ENCODE data around the gene MALAT1. TPM values are rescaled to one million over a fixed set of nuclear protein-coding genes. Genes with fewer than 3 reads are reported as not detected.
A peak's percentile ranks its signal among the peaks of the same experiment; 100 is the strongest.

Gene MALAT1
- total and polyA plus RNA-seq, 2 of the 8 experiments (the other 6 are each of a cell fraction or from before 2014, with no cell fraction given) = 115 to 984 TPM

GRCh38 chr11:65497141-65498041 is 1.5 kb upstream of the MALAT1 start (continued):
- TF ChIP-seq KDM5A (IDR thresholded peaks at IDR 0.05; ENCODE audit: low read length) (no peak), TAF7 (optimal IDR thresholded peaks at IDR 0.05; ENCODE audit: borderline replicate concordance, low read depth, low read length) (peak; percentile 97), YY1 (IDR thresholded peaks at IDR 0.05; ENCODE audit: low read depth, low read length) (peak; percentile 93), POLR2AphosphoS5 (IDR thresholded peaks at IDR 0.05; ENCODE audit: low read depth, low read length) (peak; percentile 84), SRF (IDR thresholded peaks at IDR 0.05; ENCODE audit: low read depth, low read length) (no peak), ZNF274 (IDR thresholded peaks at IDR 0.05; ENCODE audit: borderline replicate concordance, extremely low read depth, low read length) (no peak), JUN (IDR thresholded peaks at IDR 0.05; ENCODE audit: low read depth, low read length) (peak; percentile 99), BACH1 (IDR thresholded peaks at IDR 0.05; ENCODE audit: low read length) (peak; percentile 84), EZH2 (IDR thresholded peaks at IDR 0.05; ENCODE audit: low read depth, low read length, severe bottlenecking) (no peak), USF2 (IDR thresholded peaks at IDR 0.05; ENCODE audit: low read length) (no peak), JUND (IDR thresholded peaks at IDR 0.05; ENCODE audit: low read length) (peak; percentile 37; the same call in 1 of the 2 replicates), CBX8 (IDR thresholded peaks at IDR 0.05; ENCODE audit: borderline replicate concordance, low read depth, low read length) (no peak), SP4 (IDR thresholded peaks at IDR 0.05; ENCODE audit: low read length) (no peak; the same call in 1 of the 2 replicates), CREB1 (IDR thresholded peaks at IDR 0.05) (peak; percentile 80), PHF8 (conservative IDR thresholded peaks at IDR 0.05; ENCODE audit: low read depth, low read length) (peak; percentile 48; the same call in 1 of the 2 replicates), RAD21 (IDR thresholded peaks at IDR 0.05 in 1 of 2, conservative IDR thresholded peaks at IDR 0.05 in 1 of 2; ENCODE audit: low read depth in 2 of 2, low read length in 2 of 2) (peak; percentile 5 to 31; a peak in 3 of 4 replicates), EP300 (IDR thresholded peaks at IDR 0.05; ENCODE audit: borderline replicate concordance in 1 of 2, low read depth in 2 of 2, low read length in 2 of 2) (peak; percentile 47 to 98; a peak in 2 of 3 replicates), SP2 (IDR thresholded peaks at IDR 0.05; ENCODE audit: low read length) (no peak), RNF2 (IDR thresholded peaks at IDR 0.05; ENCODE audit: borderline replicate concordance, low read depth, low read length, missing control alignments, poor library complexity, severe bottlenecking) (no peak), MAX (IDR thresholded peaks at IDR 0.05) (peak; percentile 92), ASH2L (IDR thresholded peaks at IDR 0.05; ENCODE audit: low read length) (peak; percentile 73), CHD2 (IDR thresholded peaks at IDR 0.05; ENCODE audit: low read length) (peak; percentile 93)
